ENCODE data around the gene GOT1.

- TF ChIP-seq CTCF (conservative IDR thresholded peaks at IDR 0.05; ENCODE audit: low read depth in 2 of 2) (no peak), CREB1 (CRISPR knock-in tag; IDR thresholded peaks at IDR 0.05; ENCODE audit: low read depth) (no peak), POLR2AphosphoS5 (IDR thresholded peaks at IDR 0.05; ENCODE audit: low read depth) (no peak)
Measured at GRCh38 chr10:99438890-99439289, 8.5 kb upstream of the GOT1 start.
